NCI-H526 treated with DMSO at 0.1 percent for 48 hours (cell line): ENCODE measurements around the gene SHISA8.
"Not testable (repeated sequence)": the region's sequence is repeated elsewhere in the genome, so short reads cannot be mapped to it uniquely, and the experiment has no call there.

Experiments
- DNase-seq: peaks from one replicate; lab custom pipeline; 2025; lab: John Stamatoyannopoulos, UW

SHISA8 gene

DNA sequence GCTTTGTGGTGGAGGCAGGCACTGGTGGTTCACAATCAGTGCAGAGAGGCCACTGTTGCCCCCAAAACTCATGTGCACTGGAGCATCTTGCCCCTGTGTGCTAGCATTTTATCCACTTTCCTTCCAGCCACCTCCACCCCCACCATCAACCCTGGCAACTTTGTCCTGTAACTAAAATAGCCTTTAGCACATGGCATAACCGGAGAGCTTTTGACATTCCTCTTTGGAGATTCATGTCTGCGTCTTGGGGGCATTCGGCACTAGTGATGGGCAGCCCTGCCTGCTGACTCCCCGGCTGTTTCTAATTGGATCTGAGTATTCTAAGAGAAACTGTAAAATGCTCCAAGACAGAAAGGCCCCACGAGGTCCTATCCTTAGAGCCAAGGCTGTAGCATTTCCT, 15.8 kb downstream of the SHISA8 start:
- DNase-seq, result no peak

DNA sequence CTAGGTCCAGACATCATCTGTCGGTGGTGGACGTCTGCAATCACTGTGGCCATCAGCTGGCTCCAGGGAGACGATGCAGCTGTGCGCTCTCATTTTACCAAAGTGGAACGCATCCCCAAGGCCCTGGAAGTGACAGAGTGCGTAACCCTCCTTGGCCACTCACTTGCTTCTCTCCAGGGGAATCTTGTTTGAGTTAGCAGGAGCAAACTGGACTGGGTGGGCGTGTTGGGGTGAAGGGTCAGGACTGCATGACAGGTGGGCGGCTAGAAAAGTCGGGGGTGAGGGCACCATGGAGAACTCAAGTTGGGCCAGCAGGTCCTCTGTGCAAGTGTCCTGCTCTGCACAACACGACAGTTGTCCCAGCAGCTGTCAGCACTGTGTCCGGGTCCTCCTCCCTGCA, 16.2 kb downstream of the SHISA8 start:
- no peak for DNase-seq

DNA sequence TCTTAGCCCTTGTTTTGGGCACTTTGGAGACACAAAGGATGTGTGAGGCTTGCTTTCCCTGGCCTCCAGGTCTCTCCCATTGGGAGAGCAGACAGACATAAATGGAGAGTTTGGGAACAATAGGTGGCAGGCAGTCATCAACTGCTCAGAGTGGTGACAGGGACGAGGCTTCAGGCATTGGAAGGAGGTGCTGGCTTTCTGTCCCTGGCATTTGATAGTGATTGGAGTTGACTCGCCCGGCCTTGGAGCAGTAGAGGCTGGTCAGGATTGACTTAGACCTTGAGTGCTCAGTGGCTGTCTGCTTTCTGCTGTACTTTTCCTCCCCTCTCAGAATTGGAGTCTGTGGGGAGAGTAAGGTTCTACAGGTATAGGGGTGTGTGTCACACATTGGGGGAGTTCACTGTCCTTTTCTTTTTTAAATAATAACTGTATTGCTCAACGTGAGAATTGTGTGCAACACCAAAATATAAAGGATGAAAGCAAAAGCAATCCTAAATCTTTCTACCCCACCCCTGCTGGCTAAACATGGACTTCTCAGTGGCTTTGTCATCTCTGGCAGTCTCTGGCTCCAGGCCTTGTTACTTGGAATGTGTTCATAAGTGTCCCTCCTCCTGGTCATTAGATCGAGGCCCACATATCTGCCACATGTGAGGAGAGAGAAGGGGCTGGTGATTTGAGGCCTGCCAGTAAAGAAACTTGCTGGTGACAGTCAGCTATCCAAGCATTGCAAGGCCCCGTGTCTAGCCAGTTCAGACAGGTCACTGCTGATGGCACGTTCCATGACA, 21.1 kb downstream of the SHISA8 start:
- DNase-seq, result no peak

DNA sequence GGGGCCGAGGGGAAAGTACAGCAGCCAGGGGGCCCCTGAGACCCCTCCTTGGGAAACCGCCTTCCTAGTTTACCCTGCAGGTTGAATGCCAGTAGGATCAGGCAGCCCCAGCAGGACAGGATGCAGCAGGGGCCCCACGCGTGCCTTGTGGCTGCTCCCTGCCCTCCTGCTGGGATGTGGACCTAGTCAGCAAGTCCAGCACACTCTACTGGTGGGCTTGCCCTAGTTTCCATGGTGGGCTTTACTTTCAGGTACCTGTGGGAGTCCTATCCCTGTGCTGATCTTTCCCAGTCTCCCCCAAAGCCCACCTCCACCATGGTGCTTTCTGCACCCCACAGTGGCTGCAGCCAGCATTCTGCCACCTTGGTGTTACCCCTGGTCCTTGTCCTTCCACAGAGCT, 22.2 kb downstream of the SHISA8 start:
- no peak for DNase-seq

DNA sequence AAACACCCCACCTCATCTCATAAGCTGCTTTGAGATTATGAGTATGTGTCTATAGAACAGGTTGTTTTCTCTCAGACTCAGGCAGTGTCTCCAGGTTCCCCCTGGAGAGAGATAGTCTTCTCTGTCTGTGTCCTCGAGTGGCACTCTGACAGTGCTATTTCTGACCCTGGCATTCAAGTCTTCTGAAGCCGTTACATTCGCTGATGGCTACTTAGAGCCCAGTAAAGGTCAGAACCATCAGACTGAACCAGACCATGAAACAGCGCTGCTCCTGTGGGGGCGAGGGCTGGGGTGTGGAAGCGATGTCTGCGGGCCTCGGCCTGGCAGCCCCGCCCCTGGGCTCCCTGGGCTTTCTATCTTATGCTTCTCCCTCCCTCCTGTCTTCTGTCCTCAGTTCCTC, 23.5 kb downstream of the SHISA8 start:
- no peak for DNase-seq

DNA sequence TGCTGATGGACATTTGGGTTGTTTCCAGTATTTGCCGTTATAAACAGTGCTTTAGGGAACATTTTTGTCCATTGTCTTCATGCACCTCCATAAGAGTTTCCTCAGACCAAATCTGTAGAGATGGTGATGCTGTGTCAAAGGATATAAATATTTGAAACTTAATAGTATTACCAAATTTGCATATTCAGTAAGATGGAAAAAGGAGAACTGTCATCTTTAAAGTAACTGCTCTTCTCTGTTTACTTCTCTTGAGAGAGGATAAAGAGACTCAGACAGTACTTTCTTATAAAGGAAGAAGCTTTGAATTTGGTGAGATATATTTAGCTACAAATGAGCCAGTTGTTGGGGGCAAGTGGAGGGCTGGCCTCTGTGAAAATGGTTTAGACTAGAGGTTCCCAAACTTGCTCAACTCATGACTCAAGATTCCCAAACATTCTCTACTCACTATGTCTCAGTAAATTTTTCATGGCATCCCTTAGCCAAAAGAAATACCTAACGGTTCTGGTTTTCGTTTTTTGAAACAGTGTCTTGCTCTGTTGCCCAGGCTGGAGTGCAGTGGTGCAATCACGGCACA, 26.2 kb downstream of the SHISA8 start:
- no peak for DNase-seq

DNA sequence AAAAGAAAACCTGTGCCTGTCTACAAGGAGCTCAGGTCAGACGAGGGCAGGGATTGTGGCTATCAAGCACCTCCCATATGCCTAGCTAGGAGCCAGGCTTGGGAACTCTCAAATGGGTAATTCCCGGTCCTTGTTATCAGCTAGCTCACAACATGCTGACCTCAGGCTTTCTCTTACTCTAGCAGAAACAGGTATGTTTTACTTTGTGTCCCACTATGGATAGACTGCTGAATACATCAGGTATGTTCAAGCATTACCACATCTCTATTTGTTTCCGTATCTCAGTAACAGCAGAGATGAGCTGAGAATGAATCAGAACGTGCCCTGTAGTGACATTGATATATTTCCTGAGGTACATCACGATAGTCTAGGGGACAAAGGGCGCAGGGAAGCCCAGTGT, 29.4 kb downstream of the SHISA8 start:
- DNase-seq, result no peak

DNA sequence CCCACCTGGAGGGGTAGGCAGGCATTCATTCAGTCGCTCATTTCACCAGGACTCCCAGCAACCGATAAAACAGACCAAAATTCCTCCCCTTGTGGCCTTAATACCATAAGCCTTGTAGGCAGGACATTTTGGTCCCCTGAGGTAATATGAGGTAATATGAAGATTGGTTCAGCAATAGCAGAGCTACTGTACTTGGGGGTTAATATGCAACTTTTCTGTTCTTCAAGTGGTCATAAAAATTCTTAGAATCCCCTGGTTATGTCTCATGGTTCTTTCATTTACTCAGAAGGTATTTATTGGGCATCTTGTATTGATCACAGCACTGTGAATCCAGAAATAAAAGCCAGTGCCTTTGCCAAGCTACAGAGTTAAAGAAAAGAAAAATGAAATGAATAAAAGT, 29.8 kb downstream of the SHISA8 start:
- no peak for DNase-seq

DNA sequence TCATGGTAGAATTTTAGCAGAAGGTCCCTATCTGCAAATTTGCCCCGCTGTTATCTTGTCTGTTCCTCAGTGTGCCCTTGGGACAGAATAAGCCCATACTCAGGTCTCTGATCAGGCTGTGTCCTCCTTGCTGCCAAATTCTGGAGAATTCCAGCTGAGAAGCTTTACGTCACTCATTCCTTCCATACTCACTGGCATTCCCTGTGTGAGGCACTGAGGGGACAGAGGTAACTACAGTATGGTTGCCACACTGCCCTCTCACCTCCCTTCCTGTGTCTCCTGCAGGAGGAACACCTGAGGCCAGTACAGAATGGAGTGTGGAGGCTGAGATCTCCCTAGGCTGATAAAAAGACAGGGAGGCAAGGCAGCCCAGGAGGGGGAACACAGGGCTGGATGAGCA, 31.5 kb downstream of the SHISA8 start:
- DNase-seq, result no peak

DNA sequence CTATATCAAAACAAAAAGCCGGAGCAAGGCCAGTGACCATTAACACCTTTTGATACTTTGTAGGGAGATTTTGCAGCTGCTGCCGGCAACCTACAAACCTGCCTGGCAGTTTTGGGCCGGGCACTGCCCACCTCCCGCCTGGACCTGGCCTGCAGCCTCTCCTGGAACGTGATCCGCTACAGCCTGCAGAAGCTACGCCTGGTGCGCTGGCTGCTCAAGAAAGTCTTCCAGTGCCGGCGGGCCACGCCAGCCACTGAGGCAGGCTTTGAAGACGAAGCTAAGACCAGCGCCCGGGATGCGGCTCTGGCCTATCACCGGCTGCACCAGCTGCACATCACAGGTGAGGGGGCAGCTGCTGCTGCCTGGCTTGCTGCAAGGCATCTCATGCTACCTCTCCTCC, 34.2 kb downstream of the SHISA8 start:
- DNase-seq, result no peak

DNA sequence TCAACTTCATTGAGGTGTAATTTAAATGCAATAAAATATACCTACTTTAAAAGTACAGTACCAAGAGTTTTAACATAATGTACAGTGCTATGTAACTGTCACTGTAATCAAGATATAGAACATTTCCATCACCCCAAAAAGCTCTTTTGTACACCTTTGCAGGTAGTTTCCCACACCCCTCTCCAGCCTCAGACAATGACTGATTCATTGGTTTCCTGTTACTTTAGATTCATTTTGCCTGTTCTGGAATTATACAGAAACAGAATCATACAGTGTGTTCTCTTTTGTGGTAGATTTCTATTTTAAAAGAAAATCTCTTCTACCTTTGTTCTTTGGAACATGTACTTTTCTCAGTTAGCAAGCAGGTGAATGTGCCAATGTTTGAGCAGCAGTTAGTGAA, 38.2 kb downstream of the SHISA8 start:
- no peak for DNase-seq

DNA sequence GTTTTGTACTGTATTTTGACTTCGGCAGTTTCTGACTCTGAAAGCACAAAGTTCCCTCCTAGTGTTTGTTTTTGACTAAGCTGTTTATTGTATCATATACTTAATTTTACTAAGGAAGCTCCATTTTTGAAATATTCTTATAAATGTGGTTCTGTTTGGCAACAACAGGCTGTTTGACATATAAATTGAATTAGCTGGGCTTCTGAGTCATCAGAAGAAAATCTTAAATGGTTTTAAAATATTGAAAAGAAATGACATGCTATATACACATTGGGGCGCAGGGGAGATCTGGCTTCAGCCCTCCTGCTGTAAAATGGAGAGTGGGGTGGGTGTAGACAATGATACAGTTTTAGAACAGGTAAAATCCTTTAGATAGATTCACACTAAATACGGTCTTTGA, 38.6 kb downstream of the SHISA8 start:
- DNase-seq, result no peak

DNA sequence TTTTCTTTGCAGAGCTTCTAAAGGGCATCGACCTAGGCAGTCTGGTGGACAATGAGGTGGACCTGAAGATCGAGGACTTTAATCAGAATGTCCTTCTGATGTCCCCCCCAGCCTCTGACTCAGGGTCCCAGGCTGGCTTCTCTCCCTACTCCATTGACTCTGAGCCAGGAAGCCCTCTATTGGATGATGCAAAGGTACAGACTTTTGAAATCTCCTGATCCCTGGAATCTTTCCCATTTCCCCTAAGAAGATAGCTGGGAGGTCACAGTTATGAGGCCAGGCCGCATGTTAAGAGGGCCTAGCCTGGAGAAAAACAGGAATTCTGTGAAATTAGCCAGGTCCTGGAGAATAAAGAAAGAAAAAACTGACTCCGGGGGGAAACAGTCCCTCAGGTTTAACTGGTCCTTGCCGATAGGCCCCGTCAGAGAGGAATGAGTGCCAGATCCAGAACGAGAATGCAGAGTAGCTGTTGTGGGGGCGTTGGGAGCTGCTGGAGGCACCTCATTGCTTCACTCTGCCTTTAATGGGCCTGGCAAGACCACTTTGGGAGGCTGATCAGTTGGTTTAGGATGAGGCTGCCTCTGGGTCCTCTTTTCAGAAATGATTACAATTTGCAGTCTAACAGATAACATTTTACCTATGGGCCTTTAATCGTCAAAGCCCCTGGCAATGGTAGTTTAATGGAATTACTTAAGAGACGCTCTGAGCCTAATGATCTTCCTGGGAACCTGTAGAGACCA, 39.2 kb downstream of the SHISA8 start:
- no peak for DNase-seq

DNA sequence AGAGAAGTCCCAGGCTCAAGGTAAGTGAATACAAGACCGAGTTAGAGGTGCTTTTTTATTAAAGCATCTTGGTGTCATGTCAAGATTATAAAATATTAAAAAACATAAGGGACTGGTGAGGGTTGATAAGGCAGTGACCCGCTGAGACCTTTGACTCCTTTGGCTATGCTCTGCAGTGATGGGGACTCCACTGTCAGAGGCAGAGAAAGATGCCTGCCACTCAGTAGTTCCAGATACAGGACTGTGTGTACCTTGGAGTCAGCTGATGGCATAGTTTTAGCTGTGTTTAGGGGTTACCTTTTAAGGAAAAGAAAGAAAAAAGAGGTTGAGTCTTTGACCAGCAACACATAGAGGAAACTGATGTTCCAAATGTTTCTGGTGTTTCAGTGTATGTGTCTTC, 40.8 kb downstream of the SHISA8 start:
- DNase-seq, result no peak

DNA sequence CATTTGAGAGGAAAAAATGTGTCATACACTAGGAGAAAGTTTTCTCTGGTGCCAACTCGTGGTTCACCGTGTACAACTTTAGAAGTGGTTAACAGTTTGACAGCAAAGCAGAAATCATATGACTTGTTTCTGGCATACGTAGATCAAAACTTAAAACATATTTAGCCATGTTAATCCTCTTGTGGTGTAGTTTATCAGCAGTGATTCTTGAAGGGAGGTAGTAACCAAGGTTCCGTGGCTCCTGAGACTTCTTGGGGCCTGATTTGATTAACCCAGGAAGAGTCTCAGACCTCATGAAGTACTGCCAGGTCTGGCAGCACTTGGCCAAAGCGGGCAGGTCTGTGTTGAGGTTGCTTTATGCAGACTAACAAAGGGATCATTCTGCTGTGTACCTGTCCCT, 41.5 kb downstream of the SHISA8 start:
- no peak for DNase-seq

DNA sequence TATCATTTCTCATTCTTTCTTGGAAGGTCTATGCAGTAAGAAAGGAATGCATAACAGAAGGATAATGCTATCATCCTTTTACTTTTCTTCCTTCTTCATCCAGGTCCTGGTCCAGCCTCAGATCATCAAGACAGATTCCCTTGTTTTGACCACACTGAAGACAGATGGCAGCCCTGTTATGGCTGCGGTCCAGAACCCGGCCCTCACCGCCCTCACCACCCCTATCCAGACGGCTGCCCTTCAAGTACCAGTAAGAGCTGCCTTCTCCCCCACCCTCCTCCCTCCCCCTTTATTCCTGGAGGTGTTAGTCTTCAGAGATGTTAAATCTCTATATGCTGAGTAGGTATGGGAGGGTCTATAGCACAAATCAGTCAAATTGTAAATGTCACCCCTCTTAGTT, 44.1 kb downstream of the SHISA8 start:
- no peak for DNase-seq

DNA sequence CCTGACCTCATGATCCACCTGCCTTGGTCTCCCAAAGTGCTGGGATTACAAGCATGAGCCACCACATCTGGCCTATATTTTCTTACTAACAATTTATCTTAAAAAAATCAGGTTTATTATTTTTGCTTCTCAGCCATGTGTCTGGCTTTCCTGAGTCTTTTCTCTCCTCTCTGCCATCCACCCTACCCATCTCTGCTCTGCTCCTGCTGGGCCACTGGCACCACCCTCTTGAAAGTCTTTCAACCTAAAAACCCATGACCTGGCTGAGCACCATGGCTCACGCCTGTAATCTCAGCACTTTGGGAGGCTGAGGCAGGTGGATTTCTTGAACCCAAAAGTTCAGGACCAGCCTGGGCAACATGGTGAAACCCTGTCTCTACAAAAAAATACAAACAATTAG, 44.8 kb downstream of the SHISA8 start:
- DNase-seq, result not testable (repeated sequence)

DNA sequence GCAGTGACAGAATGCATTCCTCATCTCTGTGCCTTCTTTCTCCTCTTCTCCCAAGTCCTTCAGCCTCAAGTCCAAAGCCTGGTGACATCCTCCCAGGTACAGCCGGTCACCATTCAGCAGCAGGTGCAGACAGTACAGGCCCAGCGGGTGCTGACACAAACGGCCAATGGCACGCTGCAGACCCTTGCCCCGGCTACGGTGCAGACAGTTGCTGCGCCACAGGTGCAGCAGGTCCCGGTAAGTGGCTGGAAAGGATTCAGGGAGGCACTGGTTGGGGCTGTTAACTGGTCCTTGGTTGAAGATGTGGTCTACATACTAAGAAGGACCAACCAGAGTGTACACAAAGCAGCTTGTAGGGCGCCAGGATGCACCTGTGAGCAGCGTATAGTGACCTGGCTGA, 46.3 kb downstream of the SHISA8 start:
- DNase-seq, result no peak

DNA sequence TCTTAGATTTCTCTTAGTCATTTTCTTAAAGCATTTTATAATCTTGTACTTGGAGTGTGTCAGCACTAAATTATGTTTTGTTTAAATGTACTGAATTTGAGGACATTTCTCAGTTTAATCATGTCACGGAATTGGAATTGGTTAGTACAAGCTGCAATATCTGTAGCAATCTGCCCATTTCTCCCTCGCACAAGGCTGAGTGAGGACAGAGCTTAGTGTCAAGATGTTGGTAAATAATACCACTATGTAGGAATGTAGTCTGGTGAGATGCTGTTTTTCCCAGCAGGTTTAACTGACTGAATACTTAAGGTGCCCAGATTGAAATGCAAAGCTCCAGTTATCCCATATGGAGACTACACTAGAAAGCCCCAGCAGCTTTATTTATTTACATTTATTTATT, 51.4 kb downstream of the SHISA8 start:
- DNase-seq, result no peak

DNA sequence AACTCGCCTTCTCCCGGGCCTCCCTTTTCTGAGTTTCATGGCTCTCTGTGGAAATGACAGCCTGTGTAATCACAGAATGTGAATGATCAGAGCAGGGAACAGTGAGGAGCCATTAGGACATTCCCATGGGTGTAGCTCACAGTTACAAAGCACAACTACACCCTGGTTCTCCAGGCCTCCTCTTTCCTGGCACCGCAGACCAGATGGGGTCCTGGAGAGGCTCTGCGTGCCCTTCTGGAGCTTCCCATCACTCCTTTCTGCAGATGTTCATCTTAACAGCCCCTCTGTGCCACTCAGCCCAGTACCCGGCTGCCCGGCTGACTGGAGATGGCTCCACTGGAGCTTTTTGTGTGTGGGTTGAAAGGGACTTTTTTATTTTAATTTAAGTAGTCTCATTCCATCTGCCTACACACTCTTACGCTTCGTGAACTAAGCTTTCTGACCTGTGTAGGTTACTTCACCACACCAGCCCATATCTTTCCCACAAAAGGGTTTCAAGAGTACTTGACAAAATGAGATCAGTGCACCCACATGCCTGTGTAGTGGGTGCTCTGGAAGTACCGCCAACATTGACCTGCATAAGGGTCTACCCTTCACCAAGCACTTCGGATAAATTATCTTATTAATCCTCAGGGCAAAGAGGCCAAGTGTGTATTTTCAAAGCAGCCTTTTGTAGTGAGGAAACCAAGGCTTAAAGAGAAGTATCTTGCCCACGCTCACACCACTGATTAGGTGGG, 52.2 kb downstream of the SHISA8 start:
- no peak for DNase-seq

DNA sequence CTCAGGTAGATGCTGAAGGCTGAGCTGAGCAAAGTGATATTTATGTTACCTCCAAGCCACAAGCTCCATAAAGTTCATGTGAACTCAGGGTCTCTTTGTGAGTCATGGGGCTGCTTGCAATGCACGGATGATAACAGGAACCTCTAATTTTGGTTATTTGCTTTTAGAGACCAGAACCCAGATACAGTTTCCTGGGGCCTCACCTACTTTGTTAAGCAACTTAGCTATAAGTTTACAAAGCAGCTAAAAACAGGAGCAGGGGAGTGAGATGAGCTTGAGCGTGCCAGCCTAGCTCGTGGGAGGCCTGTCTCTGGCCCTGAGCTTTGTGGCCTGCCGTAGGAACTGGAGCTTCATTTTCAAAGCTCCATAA, 52.7 kb downstream of the SHISA8 start:
- DNase-seq, result no peak
